ENCODE measurements around the gene ACO2. TPM values are rescaled to one million over a fixed set of nuclear protein-coding genes. Genes with fewer than 3 reads are reported as not detected.

ACO2 gene
- total RNA-seq, 1 donor from 2014 or later = 83.5 TPM

DNA sequence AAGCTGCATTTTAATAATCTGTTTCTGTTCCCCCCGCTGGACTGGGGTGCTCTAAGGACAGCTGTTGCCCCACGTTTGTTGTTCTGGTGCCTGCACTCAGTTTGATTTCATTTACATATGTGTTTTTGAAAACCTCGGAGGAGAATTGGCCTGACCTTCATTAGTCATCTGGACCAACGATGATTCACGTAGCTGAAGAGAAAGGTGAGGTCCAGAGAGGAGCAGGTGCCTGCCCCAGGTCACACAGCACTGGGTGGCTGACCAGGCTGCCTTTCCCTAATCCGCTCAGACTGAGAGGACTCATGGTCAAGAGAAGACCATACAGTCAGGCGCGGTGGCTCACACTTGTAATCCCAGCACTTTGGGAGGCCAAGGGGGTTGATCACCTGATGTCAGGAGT, 95.6 kb downstream of the ACO2 start:
- no peak for DNase-seq (ENCODE audit: low spot score)
- H3K4me3 Mint-ChIP-seq (ENCODE audit: unreplicated experiment) = no peak overlapping the region
- H3K36me3 Mint-ChIP-seq (ENCODE audit: low read depth, unreplicated experiment) = no peaks in the 10 kb centered on the region
- no peak overlapping the region for H3K27ac Mint-ChIP-seq (ENCODE audit: unreplicated experiment)
- no peaks in the 10 kb centered on the region for H3K9me3 Mint-ChIP-seq (ENCODE audit: unreplicated experiment)
- TF ChIP-seq, protein P1, sequence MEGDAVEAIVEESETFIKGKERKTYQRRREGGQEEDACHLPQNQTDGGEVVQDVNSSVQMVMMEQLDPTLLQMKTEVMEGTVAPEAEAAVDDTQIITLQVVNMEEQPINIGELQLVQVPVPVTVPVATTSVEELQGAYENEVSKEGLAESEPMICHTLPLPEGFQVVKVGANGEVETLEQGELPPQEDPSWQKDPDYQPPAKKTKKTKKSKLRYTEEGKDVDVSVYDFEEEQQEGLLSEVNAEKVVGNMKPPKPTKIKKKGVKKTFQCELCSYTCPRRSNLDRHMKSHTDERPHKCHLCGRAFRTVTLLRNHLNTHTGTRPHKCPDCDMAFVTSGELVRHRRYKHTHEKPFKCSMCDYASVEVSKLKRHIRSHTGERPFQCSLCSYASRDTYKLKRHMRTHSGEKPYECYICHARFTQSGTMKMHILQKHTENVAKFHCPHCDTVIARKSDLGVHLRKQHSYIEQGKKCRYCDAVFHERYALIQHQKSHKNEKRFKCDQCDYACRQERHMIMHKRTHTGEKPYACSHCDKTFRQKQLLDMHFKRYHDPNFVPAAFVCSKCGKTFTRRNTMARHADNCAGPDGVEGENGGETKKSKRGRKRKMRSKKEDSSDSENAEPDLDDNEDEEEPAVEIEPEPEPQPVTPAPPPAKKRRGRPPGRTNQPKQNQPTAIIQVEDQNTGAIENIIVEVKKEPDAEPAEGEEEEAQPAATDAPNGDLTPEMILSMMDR (IDR thresholded peaks at IDR 0.05; ENCODE audit: unreplicated experiment) = no peak
- H3K27me3 Mint-ChIP-seq (ENCODE audit: unreplicated experiment) = peaks cover 6% of the 10 kb centered on the region
- H3K4me1 Mint-ChIP-seq (ENCODE audit: unreplicated experiment) = peaks cover 3% of the 10 kb centered on the region

DNA sequence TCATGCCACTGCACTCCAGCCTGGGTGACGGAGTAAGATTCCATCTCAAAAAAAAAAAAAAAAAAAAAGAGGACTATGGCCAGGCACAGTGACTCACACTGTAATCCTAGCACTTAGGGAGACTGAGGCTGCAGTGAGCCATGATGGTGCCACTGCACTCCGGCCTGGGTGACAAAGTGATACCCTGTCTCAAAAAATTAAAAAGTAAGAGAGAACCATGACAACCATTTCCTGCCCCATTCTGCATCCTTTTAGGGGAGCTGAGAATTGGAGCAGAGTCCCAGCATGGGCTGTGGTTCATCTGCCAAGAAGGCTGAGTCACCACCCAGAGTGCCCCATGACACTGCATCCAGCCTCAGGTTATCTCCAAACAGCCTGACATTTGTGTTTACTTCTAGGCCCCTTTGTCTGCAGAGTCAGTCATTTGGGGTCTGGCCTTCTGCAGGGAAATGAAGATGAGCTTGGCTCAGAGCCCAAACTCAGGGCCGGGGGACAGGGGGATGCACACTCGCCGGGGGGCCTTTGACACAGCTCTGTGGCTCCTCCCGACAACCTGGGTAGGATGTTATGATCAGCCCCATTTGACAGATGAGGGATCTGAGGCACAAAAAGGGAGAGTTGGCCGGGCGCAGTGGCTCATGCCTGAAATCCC, 96.6 kb downstream of the ACO2 start:
- no peak for DNase-seq (ENCODE audit: low spot score)
- Mint-ChIP-seq H3K4me3 (ENCODE audit: unreplicated experiment) (no peak overlapping the region), H3K4me1 (ENCODE audit: unreplicated experiment) (peaks cover 3% of the 10 kb centered on the region), H3K9me3 (ENCODE audit: unreplicated experiment) (no peaks in the 10 kb centered on the region), H3K27me3 (ENCODE audit: unreplicated experiment) (peaks cover 6% of the 10 kb centered on the region), H3K36me3 (ENCODE audit: low read depth, unreplicated experiment) (no peaks in the 10 kb centered on the region), H3K27ac (ENCODE audit: unreplicated experiment) (no peak overlapping the region)
- TF ChIP-seq, protein P1 (IDR thresholded peaks at IDR 0.05; ENCODE audit: unreplicated experiment) = no peak

DNA sequence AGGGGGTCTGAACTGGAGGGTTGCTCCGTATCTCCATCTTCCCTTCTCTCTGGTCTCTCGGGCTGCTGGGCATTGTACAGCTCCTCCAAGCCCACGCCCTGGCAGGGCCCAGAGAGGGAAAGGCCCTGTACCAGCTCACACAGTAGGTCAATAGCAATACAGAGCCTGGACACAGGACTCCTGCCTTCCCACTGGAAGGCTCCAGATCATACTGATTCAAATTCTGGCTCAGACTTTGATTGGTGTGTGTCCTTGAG, 98.5 kb downstream of the ACO2 start:
- no peaks in the 10 kb centered on the region for H3K4me1 Mint-ChIP-seq (ENCODE audit: unreplicated experiment)
- H3K27ac Mint-ChIP-seq (ENCODE audit: unreplicated experiment) = no peak overlapping the region
- peaks cover 5% of the 10 kb centered on the region for H3K27me3 Mint-ChIP-seq (ENCODE audit: unreplicated experiment)
- H3K4me3 Mint-ChIP-seq (ENCODE audit: unreplicated experiment) = no peak overlapping the region
- no peaks in the 10 kb centered on the region for H3K36me3 Mint-ChIP-seq (ENCODE audit: low read depth, unreplicated experiment)
- TF ChIP-seq, protein P1 (IDR thresholded peaks at IDR 0.05; ENCODE audit: unreplicated experiment) = no peak
- DNase-seq (ENCODE audit: low spot score) = no peak
- no peaks in the 10 kb centered on the region for H3K9me3 Mint-ChIP-seq (ENCODE audit: unreplicated experiment)

DNA sequence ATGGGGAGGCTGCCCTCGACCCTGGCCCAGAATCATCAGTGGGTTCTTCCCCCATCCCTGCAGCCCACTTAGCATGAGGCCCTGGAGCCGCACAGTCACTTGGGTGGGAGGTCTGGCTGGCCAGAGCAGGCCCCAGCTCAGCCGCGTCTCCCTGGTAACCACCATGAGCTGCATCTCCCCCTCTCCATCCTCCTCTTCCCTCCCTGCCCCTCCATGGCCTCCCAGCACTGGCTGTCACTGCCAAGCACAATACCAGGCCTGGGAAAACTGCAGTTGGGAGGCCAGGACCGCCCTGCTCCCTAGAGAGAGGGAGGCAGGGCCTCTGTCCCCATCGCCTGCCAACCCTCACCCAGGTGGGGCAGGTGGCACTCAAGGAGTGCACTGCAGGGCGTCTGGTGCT, 99.9 kb downstream of the ACO2 start:
- TF ChIP-seq, protein P1 (IDR thresholded peaks at IDR 0.05; ENCODE audit: unreplicated experiment) = no peak
- no peak overlapping the region for H3K27ac Mint-ChIP-seq (ENCODE audit: unreplicated experiment)
- no peaks in the 10 kb centered on the region for H3K36me3 Mint-ChIP-seq (ENCODE audit: low read depth, unreplicated experiment)

DNA sequence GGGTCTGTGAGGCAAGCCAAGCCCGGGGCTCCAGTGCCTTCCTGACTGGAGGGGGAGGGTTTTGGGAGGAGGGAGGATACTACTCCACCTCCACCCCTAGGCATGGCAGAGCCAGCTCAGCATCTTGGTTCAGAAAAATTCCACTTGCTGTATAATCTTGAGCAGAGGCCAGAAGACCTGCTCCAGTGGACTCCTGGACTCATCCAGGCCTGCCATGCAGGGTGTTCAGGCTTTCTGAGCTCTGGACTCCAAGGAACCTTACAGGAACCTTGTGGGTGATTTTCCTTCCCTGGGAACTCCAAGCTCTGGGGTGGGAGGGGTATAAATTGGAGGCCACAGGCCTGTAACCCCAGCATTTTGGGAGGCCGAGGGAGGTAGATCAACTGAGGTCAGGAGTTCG, 101.3 kb downstream of the ACO2 start:
- Mint-ChIP-seq H3K27me3 (ENCODE audit: unreplicated experiment) (peaks cover 5% of the 10 kb centered on the region), H3K27ac (ENCODE audit: unreplicated experiment) (no peak overlapping the region), H3K4me3 (ENCODE audit: unreplicated experiment) (no peak overlapping the region), H3K4me1 (ENCODE audit: unreplicated experiment) (no peaks in the 10 kb centered on the region), H3K9me3 (ENCODE audit: unreplicated experiment) (no peaks in the 10 kb centered on the region), H3K36me3 (ENCODE audit: low read depth, unreplicated experiment) (no peaks in the 10 kb centered on the region)
- TF ChIP-seq, protein P1 (IDR thresholded peaks at IDR 0.05; ENCODE audit: unreplicated experiment) = no peak
- no peak for DNase-seq (ENCODE audit: low spot score)

More for the DNA sequence above, 99.9 kb downstream of the ACO2 start:
- Mint-ChIP-seq H3K4me3 (ENCODE audit: unreplicated experiment) (no peak overlapping the region), H3K4me1 (ENCODE audit: unreplicated experiment) (no peaks in the 10 kb centered on the region), H3K9me3 (ENCODE audit: unreplicated experiment) (no peaks in the 10 kb centered on the region), H3K27me3 (ENCODE audit: unreplicated experiment) (peaks cover 5% of the 10 kb centered on the region)
- DNase-seq (ENCODE audit: low spot score) = no peak

All from endothelial cell (in vitro differentiated cells).